Parathyroid adenoma (tissue), 2 donors: ENCODE results near the gene COPZ1.
A peak's percentile ranks its signal among the peaks of the same experiment; 100 is the strongest.

Experiments
- H2AFZ ChIP-seq: fragments of 300-600 bp; sonication (generic); one replicate; pipeline ENCODE4 v1.7.0; 2017; ENCODE audit warnings: antibody characterized with exemption, mild to moderate bottlenecking
- H3K27ac ChIP-seq: fragments of 300-600 bp; sonication (generic); one replicate; pipeline ENCODE4 v1.7.0; 2017
- H3K27me3 ChIP-seq: fragments of 300-600 bp; sonication (generic); one replicate; pipeline ENCODE4 v1.7.0; 2017; ENCODE audit warnings: low read length; ENCODE audit not compliant: control insufficient read depth, insufficient read depth
- H3K36me3 ChIP-seq: fragments of 300-600 bp; sonication (generic); one replicate; pipeline ENCODE4 v1.7.0; 2017; ENCODE audit warnings: low read length; ENCODE audit not compliant: control insufficient read depth, insufficient read depth
- H3K4me1 ChIP-seq: fragments of 300-600 bp; sonication (generic); one replicate; pipeline ENCODE4 v1.7.0; 2017; ENCODE audit warnings: control low read depth
- H3K4me2 ChIP-seq: fragments of 300-600 bp; sonication (generic); one replicate; pipeline ENCODE4 v1.7.0; 2017; ENCODE audit warnings: low read length
- H3K4me3 ChIP-seq: fragments of 300-600 bp; sonication (generic); one replicate; pipeline ENCODE4 v1.7.0; 2017; ENCODE audit warnings: low read depth, low read length
- H3K79me2 ChIP-seq: fragments of 300-600 bp; sonication (generic); one replicate; pipeline ENCODE4 v1.7.0; 2017; ENCODE audit warnings: control low read depth
- H3K9ac ChIP-seq: fragments of 300-600 bp; sonication (generic); one replicate; pipeline ENCODE4 v1.7.0; 2017; ENCODE audit warnings: mild to moderate bottlenecking
- H3K9me3 ChIP-seq: fragments of 300-600 bp; sonication (generic); one replicate; pipeline ENCODE4 v1.7.0; 2017; ENCODE audit warnings: low read length; ENCODE audit not compliant: control insufficient read depth
- TF ChIP-seq, protein P1 (sequence below): fragments of 300-600 bp; sonication (generic); IDR thresholded peaks from one replicate; pipeline ENCODE4 v1.7.0; 2017; ENCODE audit warnings: antibody characterized with exemption, mild to moderate bottlenecking
- donor health status: primary hyperparathyroidism.

The COPZ1 gene

DNA sequence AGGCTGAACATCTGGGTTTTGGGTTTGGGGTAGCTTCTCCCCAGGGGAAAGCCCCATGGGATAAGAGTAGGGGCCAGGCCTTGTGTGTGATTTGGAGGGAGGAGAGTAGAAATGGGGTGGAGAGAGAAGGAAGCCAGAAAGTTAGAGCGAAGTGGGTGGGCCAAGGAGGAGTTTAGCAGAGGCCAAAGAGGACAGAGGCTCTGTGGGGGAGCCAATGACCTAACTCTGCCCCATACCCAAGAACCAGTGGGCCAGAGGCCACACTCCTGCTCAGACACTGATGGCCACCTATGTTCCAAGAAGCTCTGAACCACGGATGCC is 50.3 kb downstream of the COPZ1 start:
- no peaks in the 10 kb centered on the region for H3K9me3 ChIP-seq
- H3K27me3 ChIP-seq: no peaks in the 10 kb centered on the region
- H3K79me2 ChIP-seq: peaks cover 2% of the 10 kb centered on the region
- TF ChIP-seq, protein P1, sequence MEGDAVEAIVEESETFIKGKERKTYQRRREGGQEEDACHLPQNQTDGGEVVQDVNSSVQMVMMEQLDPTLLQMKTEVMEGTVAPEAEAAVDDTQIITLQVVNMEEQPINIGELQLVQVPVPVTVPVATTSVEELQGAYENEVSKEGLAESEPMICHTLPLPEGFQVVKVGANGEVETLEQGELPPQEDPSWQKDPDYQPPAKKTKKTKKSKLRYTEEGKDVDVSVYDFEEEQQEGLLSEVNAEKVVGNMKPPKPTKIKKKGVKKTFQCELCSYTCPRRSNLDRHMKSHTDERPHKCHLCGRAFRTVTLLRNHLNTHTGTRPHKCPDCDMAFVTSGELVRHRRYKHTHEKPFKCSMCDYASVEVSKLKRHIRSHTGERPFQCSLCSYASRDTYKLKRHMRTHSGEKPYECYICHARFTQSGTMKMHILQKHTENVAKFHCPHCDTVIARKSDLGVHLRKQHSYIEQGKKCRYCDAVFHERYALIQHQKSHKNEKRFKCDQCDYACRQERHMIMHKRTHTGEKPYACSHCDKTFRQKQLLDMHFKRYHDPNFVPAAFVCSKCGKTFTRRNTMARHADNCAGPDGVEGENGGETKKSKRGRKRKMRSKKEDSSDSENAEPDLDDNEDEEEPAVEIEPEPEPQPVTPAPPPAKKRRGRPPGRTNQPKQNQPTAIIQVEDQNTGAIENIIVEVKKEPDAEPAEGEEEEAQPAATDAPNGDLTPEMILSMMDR: no peak
- H3K4me2 ChIP-seq: peak overlapping the region; percentile 16
- H2AFZ ChIP-seq: no peak overlapping the region
- no peak overlapping the region for H3K9ac ChIP-seq
- H3K36me3 ChIP-seq: no peaks in the 10 kb centered on the region
- no peak overlapping the region for H3K4me3 ChIP-seq
- H3K27ac ChIP-seq: no peak overlapping the region
- H3K4me1 ChIP-seq: peaks cover 20% of the 10 kb centered on the region

DNA sequence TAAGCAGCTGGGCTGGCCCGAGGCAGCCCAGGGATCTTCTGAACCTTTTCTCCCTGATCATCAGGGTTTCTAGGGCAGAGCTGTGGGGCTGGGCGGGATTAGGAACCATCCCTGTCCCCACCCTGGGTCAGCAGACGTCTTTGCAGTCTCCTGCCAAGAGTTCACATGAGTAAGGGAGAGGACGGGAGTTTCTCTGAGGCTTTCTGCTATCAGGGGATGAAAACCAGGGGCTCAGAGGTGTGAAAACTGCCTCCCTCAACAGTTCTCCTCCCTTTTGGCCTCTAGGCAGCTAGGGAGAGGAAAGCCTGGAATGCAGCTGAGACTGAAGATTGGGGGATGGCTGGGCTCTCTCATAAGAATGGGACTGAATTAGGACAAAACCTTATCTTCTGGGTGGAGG is 51.7 kb downstream of the COPZ1 start:
- Histone ChIP-seq H2AFZ (no peak overlapping the region), H3K36me3 (no peaks in the 10 kb centered on the region), H3K4me3 (no peak overlapping the region), H3K27ac (no peak overlapping the region), H3K4me1 (peaks cover 19% of the 10 kb centered on the region), H3K27me3 (no peaks in the 10 kb centered on the region), H3K79me2 (peaks cover 2% of the 10 kb centered on the region), H3K4me2 (no peak overlapping the region), H3K9me3 (no peaks in the 10 kb centered on the region), H3K9ac (no peak overlapping the region)
- TF ChIP-seq, protein P1: no peak

DNA sequence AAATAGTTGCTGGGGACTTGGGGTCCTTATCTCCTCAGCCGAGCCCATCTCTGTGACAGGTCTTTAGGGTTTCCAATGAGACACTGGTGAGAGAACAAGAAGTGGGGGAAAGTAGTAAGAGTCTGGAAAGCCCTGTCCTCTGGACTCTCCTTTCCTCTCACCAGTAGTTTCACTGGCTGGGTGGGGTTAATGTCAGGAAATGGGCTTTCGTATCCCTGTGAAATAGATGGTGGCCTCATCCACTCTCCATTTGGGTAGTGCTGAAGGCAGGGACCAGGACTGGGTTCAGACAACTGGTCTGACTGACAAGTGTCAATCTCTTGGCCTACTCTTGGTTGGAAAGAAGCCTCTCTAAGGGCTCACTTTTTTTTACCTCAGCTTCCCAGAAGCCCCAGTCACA is 52.1 kb downstream of the COPZ1 start:
- no peaks in the 10 kb centered on the region for H3K27me3 ChIP-seq

DNA sequence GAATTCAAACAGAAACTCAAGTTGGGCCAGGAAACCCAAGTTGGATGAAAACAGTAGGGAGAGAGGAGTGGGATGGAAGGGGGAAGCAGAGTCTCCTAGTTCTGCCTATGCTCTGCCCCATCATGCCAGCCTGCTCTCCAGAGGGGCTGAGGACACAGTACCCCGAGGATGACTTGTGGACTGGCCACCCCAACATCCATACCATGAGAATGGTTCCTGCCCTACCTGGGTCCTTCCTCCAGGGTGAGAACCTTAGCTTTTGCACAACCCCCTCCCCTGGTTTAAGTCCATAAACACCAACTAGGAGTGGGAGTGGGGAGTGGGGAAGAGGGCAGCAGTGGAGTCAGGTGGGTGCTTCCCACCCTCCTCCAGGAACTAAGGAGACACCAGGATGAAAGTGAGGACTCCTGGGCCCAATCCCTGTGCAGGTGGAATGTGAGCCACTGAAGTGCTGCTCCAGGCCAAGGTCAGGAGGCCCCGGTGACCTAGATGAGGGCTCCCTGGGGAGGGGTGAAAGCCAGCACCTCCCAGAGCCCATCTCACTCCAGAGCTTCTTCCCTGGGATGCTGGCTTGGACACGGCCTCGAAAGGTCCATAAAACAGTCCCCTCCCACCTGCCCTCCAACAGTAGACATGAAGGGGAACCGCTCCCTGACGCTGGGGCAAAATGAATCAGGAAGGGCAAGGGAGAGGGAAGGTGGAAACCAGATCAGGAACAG is 53.0 kb downstream of the COPZ1 start:
- Histone ChIP-seq H3K36me3 (no peaks in the 10 kb centered on the region), H3K4me1 (peaks cover 10% of the 10 kb centered on the region), H3K9ac (no peak overlapping the region), H3K9me3 (no peaks in the 10 kb centered on the region), H3K4me2 (peak overlapping the region; percentile 94), H3K27ac (no peak overlapping the region), H2AFZ (no peak overlapping the region), H3K79me2 (peaks cover 2% of the 10 kb centered on the region), H3K27me3 (no peaks in the 10 kb centered on the region), H3K4me3 (peak overlapping the region; percentile 54)
- TF ChIP-seq, protein P1: no peak

More for the DNA sequence above, 52.1 kb downstream of the COPZ1 start:
- Histone ChIP-seq H3K27ac (no peak overlapping the region), H3K9ac (no peak overlapping the region), H3K79me2 (peaks cover 2% of the 10 kb centered on the region), H3K4me3 (no peak overlapping the region), H3K36me3 (no peaks in the 10 kb centered on the region), H3K4me1 (peaks cover 14% of the 10 kb centered on the region), H2AFZ (no peak overlapping the region), H3K4me2 (no peak overlapping the region), H3K9me3 (no peaks in the 10 kb centered on the region)
- TF ChIP-seq, protein P1: no peak

DNA sequence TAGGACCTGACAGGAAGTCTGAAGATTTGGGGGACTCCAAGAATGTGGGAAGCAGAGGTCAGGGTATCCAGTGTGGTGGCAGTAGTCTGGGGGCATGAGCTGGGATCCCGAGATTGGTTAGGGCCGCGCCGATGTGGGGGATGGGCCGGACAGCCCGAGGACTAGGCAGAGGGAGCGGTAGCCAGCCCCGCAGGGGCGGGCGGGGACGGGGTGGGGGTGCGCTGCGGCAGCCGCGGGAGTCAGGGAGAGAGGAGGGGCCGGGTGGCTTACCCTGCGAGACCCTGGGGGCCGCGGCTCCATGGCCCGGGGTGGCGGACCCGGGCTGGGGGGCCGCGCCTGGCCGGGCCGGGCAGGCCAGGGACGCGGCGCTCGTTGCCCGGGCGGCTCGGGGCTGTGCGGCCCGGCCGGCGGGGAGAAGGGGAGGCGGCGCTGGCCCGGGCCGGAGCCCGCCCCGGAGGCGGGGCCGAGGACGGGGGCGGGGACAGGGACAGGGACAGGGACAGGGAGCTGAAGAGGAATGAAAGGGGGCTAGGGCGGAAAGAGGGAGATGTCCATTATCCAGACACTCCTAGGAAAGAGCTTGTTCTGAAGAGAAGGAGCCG is 54.0 kb downstream of the COPZ1 start:
- TF ChIP-seq, protein P1: no peak
- peak overlapping the region; percentile 73 for H2AFZ ChIP-seq
- peak overlapping the region; percentile 54 for H3K4me3 ChIP-seq
- H3K4me1 ChIP-seq: peaks cover 10% of the 10 kb centered on the region
- no peaks in the 10 kb centered on the region for H3K9me3 ChIP-seq
- H3K4me2 ChIP-seq: peak overlapping the region; percentile 94
- no peaks in the 10 kb centered on the region for H3K36me3 ChIP-seq
- peaks cover 2% of the 10 kb centered on the region for H3K79me2 ChIP-seq
- H3K27me3 ChIP-seq: no peaks in the 10 kb centered on the region
- no peak overlapping the region for H3K9ac ChIP-seq
- H3K27ac ChIP-seq: peak overlapping the region; percentile 69
